SK-N-SH treated with all-trans-retinoic acid at 6 μM for 48 hours (cell line): Measurements from ENCODE around the gene ADAMTS17.

Source experiments
- ATAC-seq: fragments of 200-7000 bp; cut with Tn5 transposase; 3 replicates; pipeline ENCODE4 v1.9.1; 2020; ENCODE audit warnings: mild to moderate bottlenecking, moderate library complexity
- ARNTL ChIP-seq: fragments of 450-650 bp; formaldehyde crosslinking; IDR thresholded peaks from 2 replicates; pipeline ENCODE4 v1.5.0; 2020; ENCODE audit warnings: low read depth, mild to moderate bottlenecking, moderate library complexity, borderline replicate concordance
- BACH2 ChIP-seq: fragments of 250-450 bp; sonication (Bioruptor Pico); IDR thresholded peaks from 2 replicates; pipeline ENCODE4 v1.9.0; 2021; ENCODE audit warnings: mild to moderate bottlenecking, borderline replicate concordance
- CREB5 ChIP-seq: fragments of 250-450 bp; sonication (Bioruptor Pico); IDR thresholded peaks from 2 replicates; pipeline ENCODE4 v1.5.1; 2020; ENCODE audit warnings: low read depth, mild to moderate bottlenecking, moderate library complexity
- CSRNP3 ChIP-seq: fragments of 250-450 bp; sonication (Bioruptor Pico); IDR thresholded peaks from 2 replicates; pipeline ENCODE4 v1.5.1; 2021; ENCODE audit warnings: mild to moderate bottlenecking, moderate library complexity
- ESRRG ChIP-seq: fragments of 250-450 bp; sonication (Bioruptor Pico); IDR thresholded peaks from 2 replicates; pipeline ENCODE4 v1.6.1; 2021; ENCODE audit warnings: mild to moderate bottlenecking
- GLIS3 ChIP-seq: fragments of 250-450 bp; sonication (Bioruptor Pico); IDR thresholded peaks from 2 replicates; pipeline ENCODE4 v1.5.0; 2020; ENCODE audit warnings: mild to moderate bottlenecking, moderate library complexity
- ISL1 ChIP-seq: fragments of 250-450 bp; sonication (Bioruptor Pico); IDR thresholded peaks from 2 replicates; pipeline ENCODE4 v2.1.2; 2022; ENCODE audit warnings: mild to moderate bottlenecking, moderate library complexity
- PATZ1 ChIP-seq: fragments of 250-450 bp; sonication (Bioruptor Pico); IDR thresholded peaks from 2 replicates; pipeline ENCODE4 v1.8.0; 2020; ENCODE audit warnings: mild to moderate bottlenecking, moderate library complexity, borderline replicate concordance
- PPARA ChIP-seq: fragments of 250-450 bp; sonication (Bioruptor Pico); IDR thresholded peaks from 2 replicates; pipeline ENCODE4 v1.5.0; 2020; ENCODE audit warnings: mild to moderate bottlenecking, borderline replicate concordance
- RARB ChIP-seq: fragments of 250-450 bp; sonication (Bioruptor Pico); IDR thresholded peaks from 2 replicates; pipeline ENCODE4 v1.8.0; 2021; ENCODE audit warnings: mild to moderate bottlenecking, moderate library complexity
- SNAI2 ChIP-seq: fragments of 250-450 bp; sonication (Bioruptor Pico); IDR thresholded peaks from 2 replicates; pipeline ENCODE4 v1.5.0; 2020; ENCODE audit warnings: mild to moderate bottlenecking, moderate library complexity
- TOX ChIP-seq: fragments of 250-450 bp; sonication (Bioruptor Pico); IDR thresholded peaks from 2 replicates; pipeline ENCODE4 v1.8.0; 2021; ENCODE audit warnings: mild to moderate bottlenecking, moderate library complexity, borderline replicate concordance
- TSHZ2 ChIP-seq: fragments of 250-450 bp; sonication (Bioruptor Pico); IDR thresholded peaks from 2 replicates; pipeline ENCODE4 v1.5.0; 2020; ENCODE audit warnings: mild to moderate bottlenecking, moderate library complexity
- ZFP3 ChIP-seq: fragments of 250-450 bp; sonication (Bioruptor Pico); IDR thresholded peaks from 2 replicates; pipeline ENCODE4 v1.5.0; 2020; ENCODE audit warnings: mild to moderate bottlenecking, moderate library complexity
- ZNF70 ChIP-seq: fragments of 450-650 bp; formaldehyde crosslinking; IDR thresholded peaks from 2 replicates; pipeline ENCODE4 v1.5.0; 2020; ENCODE audit warnings: mild to moderate bottlenecking, moderate library complexity

Gene ADAMTS17

GRCh38 chr15:100033140-100033857, 308.5 kb downstream of the ADAMTS17 start:
- TF ChIP-seq PPARA (CRISPR knock-in tag) (no peak), ZFP3 (CRISPR knock-in tag) (no peak), TOX (CRISPR knock-in tag) (no peak)
- ATAC-seq, result no peak

- ATAC-seq, result no peak
Observed at GRCh38 chr15:100032358-100033085, 309.3 kb downstream of the ADAMTS17 start.

GRCh38 chr15:100031665-100032357, 310.0 kb downstream of the ADAMTS17 start:
- no peak for TF ChIP-seq TOX (CRISPR knock-in tag)
- TF ChIP-seq RARB (CRISPR knock-in tag), result no peak
- no peak for TF ChIP-seq ZFP3 (CRISPR knock-in tag)
- no peak for TF ChIP-seq ARNTL (CRISPR knock-in tag)
- no peak for TF ChIP-seq CSRNP3 (CRISPR knock-in tag)
- TF ChIP-seq SNAI2 (CRISPR knock-in tag), result no peak
- TF ChIP-seq PPARA (CRISPR knock-in tag), result no peak
- no peak for TF ChIP-seq BACH2 (CRISPR knock-in tag)
- no peak for TF ChIP-seq ZNF70 (CRISPR knock-in tag)
- no peak for TF ChIP-seq ESRRG
- TF ChIP-seq CREB5 (CRISPR knock-in tag), result no peak
- TF ChIP-seq TSHZ2 (CRISPR knock-in tag), result no peak
- no peak for TF ChIP-seq GLIS3 (CRISPR knock-in tag)
- TF ChIP-seq PATZ1 (CRISPR knock-in tag), result no peak
- TF ChIP-seq ISL1 (CRISPR knock-in tag), result no peak
- no peak for ATAC-seq

More at GRCh38 chr15:100032358-100033085, 309.3 kb downstream of the ADAMTS17 start:
- TF ChIP-seq GLIS3 (CRISPR knock-in tag) (no peak), SNAI2 (CRISPR knock-in tag) (no peak), BACH2 (CRISPR knock-in tag) (no peak), ARNTL (CRISPR knock-in tag) (no peak), CREB5 (CRISPR knock-in tag) (no peak)
